Astrocyte of the cerebellum (primary cell): ENCODE data around the gene SLC66A2.

Source experiments
- DNase-seq: peaks from one replicate; pipeline ENCODE4 v3.0.0-alpha.2; 2011; ENCODE audit warnings: low read depth
- H3K4me3 ChIP-seq: 2 replicates; pipeline ENCODE4 v1.5.1; 2011; ENCODE audit warnings: mild to moderate bottlenecking, low read depth, low read length, moderate library complexity
- in situ Hi-C: cut with HindIII; loops from 2 replicates; pipeline ENCODE4 v1.10.0; 2017; ENCODE audit warnings: low sequenced_read_pairs
- TF ChIP-seq, protein P1 (sequence below): IDR thresholded peaks from 2 replicates; pipeline ENCODE4 v1.5.1; 2012; ENCODE audit warnings: low read length, low read depth, moderate library complexity, mild to moderate bottlenecking; ENCODE audit errors: missing control alignments

The SLC66A2 gene

GRCh38 chr18:79888016-79888415, 63.4 kb downstream of the SLC66A2 start:
- TF ChIP-seq, protein P1, sequence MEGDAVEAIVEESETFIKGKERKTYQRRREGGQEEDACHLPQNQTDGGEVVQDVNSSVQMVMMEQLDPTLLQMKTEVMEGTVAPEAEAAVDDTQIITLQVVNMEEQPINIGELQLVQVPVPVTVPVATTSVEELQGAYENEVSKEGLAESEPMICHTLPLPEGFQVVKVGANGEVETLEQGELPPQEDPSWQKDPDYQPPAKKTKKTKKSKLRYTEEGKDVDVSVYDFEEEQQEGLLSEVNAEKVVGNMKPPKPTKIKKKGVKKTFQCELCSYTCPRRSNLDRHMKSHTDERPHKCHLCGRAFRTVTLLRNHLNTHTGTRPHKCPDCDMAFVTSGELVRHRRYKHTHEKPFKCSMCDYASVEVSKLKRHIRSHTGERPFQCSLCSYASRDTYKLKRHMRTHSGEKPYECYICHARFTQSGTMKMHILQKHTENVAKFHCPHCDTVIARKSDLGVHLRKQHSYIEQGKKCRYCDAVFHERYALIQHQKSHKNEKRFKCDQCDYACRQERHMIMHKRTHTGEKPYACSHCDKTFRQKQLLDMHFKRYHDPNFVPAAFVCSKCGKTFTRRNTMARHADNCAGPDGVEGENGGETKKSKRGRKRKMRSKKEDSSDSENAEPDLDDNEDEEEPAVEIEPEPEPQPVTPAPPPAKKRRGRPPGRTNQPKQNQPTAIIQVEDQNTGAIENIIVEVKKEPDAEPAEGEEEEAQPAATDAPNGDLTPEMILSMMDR: no peak
- in situ Hi-C loops: no loop called here
- no peak overlapping the region for H3K4me3 ChIP-seq
- no peak for DNase-seq

DNA sequence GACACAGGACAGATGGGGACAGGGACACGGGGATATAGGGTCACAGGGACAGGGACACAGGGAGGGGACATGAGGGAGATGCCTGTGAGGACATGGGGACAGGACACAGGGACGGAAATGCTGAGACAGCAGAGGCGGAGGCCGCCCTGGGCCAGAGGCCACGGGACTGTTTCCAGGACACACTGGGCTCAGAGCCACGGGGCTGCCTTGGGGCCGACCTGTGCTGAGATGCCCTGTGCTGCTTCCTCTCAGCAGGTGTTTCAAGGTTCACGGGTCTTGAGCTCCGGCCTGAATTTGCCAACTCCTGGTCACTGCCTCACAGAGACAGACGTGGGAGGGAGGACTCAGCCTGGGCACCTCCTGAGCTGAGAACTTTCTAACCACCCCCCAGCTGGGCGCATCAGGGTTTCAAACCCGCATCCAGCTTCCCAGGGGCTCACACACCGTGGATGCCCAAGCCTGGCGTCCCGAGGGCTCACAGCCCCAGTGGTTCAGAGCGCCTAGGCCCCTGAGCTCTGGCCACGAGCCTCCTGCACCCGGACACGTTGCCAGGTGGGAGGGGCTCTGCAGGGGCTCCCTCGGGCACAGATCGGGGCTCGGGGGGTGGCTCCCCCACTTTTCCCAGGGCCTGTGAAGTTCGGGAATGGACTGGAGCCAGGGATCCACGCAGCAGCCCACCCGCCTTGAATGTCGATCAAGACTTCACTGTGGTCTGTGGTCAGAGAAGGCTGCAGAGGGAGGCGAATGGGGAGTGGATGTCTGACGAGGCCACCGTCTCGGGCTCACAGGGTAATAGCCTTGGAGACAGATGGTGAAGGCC, 64.1 kb downstream of the SLC66A2 start:
- in situ Hi-C loops: no loop called here
- TF ChIP-seq, protein P1: no peak
- H3K4me3 ChIP-seq: no peak overlapping the region
- no peak for DNase-seq

DNA sequence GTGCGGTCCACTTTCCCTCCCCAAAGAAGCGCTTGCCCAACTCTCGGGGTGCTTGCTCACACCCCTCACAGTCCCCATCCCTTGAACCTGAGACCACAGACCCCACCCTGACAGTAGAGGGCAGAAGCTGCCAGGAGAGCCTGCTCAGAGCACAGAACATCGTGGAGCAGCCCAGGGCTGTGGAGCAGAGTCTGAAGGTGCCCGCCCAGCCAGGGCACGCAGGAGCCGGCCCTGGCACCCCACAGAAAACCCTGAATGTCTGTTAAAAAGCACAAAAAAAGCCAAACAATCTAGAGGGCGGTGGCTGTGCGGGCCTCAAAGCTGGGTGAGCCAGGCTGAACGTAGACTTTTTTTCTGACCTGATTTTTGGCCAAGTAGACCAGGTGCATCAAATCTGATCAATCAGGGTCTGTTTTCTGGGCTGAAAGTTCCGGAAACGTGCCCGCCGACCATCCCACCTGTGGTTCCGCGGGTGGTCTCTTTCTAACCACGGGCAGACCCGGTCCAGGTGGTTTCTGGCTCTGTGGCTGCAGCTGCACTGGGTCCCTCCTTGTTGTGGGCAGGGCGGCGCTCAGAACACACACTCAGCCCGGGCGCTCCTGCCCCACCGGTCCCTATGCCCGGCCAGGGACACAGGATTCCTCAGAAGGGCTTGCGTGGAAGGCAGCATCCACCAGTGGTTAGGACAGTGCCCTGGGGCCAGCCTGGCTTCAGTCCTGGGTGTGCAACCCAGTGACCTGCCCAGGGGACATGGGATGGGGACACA, 66.3 kb downstream of the SLC66A2 start:
- TF ChIP-seq, protein P1: no peak
- in situ Hi-C loops: no loop called here
- no peak overlapping the region for H3K4me3 ChIP-seq
- DNase-seq: no peak

DNA sequence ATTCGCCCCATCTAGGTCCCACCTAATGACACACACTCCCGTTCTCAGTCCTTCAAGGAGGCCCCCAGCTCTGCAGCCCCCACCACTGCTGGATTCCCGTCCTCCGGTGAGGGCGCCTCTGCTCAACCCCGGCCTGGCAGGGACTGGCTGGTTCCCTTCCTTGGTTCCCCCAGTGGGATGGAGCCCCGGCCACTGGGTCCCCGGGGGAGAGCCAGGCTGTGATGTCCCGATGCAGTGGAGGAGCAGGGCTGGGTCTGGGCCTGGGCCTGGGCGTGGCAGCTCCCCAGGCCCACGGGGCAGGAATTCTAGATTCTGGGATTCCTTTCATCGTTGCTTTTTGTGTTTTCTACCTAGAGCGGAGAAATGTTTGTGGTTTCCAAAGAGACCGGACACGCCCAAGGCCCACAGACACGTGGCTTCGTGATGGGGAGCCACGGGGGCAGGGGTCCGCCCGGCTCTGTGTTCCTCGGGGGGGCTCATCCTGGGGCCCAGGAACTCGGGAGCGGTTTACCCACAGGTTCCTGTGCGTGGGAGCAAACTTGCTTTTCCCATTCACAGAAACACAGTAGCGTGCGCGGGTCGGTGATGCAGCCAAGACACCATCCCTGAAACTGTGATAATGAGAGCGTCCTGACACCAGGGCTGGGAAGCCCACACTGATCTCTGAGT, 67.0 kb downstream of the SLC66A2 start:
- no peak overlapping the region for H3K4me3 ChIP-seq
- in situ Hi-C loops: no loop called here
- DNase-seq: no peak
- TF ChIP-seq, protein P1: no peak

GRCh38 chr18:79883461-79884293, 67.8 kb downstream of the SLC66A2 start:
- H3K4me3 ChIP-seq: no peak overlapping the region
- in situ Hi-C loops: no loop called here
- TF ChIP-seq, protein P1: no peak
- DNase-seq: no peak
